ENCODE data around the gene SMC5.
A peak's percentile ranks its signal among the peaks of the same experiment; 100 is the strongest.

SMC5 gene

DNA sequence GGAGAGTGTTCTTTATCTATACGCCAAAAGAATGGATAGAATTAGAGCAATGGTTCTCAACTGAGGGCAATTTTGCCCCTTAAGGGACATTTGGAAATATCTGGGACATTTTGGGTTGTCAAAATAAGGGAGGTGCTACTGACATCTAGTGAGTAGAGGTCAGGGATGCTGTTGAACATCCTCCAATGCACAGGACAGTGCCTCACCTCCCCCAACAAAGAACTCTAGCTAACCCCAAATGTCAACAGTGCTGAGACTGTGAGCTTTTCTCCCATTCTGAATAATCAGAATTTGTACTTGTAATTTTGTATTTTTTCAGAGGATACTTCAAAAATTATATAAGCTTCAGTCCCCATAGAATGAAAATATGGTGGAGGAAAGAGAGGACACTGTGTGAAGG, 8.6 kb upstream of the SMC5 start:
- Histone ChIP-seq H4K20me1 (no peaks in the 10 kb centered on the region), H3K9me3 (replicated peaks in 1 of 11) (peaks cover 0 to 5% (median 0%) of the 10 kb centered on the region in 11 experiments; a peak in 1 of 22 replicates), H3K4me3 (no peak overlapping the region), H3K4me2 (no peak overlapping the region), H3K36me3 (no peaks in the 10 kb centered on the region), H3K9ac (no peak overlapping the region), H3K27ac (no peak overlapping the region), H3K4me1 (peaks cover 0 to under 1% (median 0%) of the 10 kb centered on the region in 10 experiments; a peak in 1 of 20 replicates), H3K27me3 (no peaks in the 10 kb centered on the region)
- TF ChIP-seq Cebpa-rat (IDR thresholded peaks at IDR 0.05): no peak

DNA sequence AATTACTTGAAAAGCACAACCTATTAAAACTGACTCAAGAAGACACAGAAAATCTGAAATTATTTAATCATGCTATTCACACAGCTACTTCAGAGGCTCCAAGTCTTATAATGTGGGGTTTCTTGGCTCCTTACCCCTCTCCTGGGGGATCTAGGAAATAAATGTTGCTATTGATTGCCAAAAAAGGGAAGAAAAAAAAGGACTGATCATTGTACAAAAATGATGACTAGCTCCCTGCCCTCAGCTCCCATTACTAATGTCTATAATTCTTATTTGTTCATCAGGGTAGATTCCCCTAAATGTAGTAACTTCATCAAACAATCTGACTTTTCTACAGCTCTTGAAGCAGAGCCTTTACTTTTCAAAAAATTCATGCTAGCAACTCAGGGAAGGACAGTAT, 3.3 kb upstream of the SMC5 start:
- H3K27ac ChIP-seq: no peak overlapping the region
- no peak overlapping the region; a peak in 1 of 22 replicates for H3K4me2 ChIP-seq
- peaks cover 0 to 16% (median 11%) of the 10 kb centered on the region in 11 experiments; a peak in 16 of 22 replicates for H4K20me1 ChIP-seq
- H3K9me3 ChIP-seq (replicated peaks in 1 of 11): no peaks in the 10 kb centered on the region; a peak in 3 of 22 replicates
- H3K36me3 ChIP-seq: peaks cover 0 to 8% (median 5%) of the 10 kb centered on the region in 11 experiments; a peak in 8 of 22 replicates
- H3K4me3 ChIP-seq: no peak overlapping the region
- H3K9ac ChIP-seq: no peak overlapping the region
- no peaks in the 10 kb centered on the region for H3K27me3 ChIP-seq
- H3K4me1 ChIP-seq: peaks cover 20 to 33% (median 23%) of the 10 kb centered on the region in 10 experiments
- no peak for TF ChIP-seq Cebpa-rat (IDR thresholded peaks at IDR 0.05)

DNA sequence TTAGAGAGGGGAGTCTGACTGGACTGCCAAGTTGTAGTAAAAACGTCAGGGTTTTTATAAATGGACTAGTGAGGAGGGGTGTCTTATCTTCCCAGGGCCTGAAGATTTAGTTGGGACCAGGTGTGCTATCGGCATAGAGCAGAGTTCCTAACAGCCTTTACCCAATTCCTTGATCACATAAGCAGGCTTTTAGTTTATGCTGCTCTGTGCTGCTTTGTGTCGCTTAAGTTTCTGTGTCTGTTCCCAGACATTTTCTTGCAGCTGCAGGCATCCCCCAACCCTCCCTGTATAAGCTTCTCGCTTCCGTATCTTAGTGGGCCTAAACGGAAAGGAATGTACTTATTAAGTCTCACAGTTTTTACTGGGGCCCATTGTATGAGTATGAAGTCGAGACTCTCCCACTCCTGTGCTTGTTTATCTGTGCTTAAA, 2.6 kb upstream of the SMC5 start:
- TF ChIP-seq Cebpa-rat (IDR thresholded peaks at IDR 0.05): no peak

DNA sequence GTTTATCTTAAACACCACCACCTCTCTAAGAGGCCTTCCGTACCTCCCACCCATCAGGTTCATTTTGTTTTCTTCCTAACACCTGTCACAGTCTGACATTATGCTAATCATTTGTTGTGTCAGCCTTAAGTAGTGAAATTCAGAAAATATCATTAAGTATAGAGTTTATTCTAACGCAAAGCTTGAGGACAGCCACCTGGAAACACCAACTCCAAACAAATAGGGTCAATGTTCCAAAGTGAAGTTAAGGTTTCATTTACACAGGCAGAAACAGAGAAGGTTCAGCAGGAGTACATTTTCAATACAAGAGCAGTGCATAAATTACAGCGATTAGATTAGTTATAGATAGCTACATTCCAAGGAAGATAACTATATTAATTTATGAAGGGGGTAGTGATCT, 1.3 kb upstream of the SMC5 start:
- no peaks in the 10 kb centered on the region for H3K27me3 ChIP-seq
- H3K36me3 ChIP-seq: peaks cover 18 to 28% (median 25%) of the 10 kb centered on the region in 11 experiments; a peak in 21 of 22 replicates
- H3K27ac ChIP-seq: peak overlapping the region in 2 of 11 experiments; percentile 94; a peak in 2 of 22 replicates
- H4K20me1 ChIP-seq: peaks cover 14 to 36% (median 31%) of the 10 kb centered on the region in 11 experiments; a peak in 20 of 22 replicates
- H3K4me2 ChIP-seq: peak overlapping the region; percentile 91 to 99 (median 97)
- no peak for TF ChIP-seq Cebpa-rat (IDR thresholded peaks at IDR 0.05)
- H3K4me1 ChIP-seq: peaks cover 37 to 53% (median 43%) of the 10 kb centered on the region in 10 experiments
- no peaks in the 10 kb centered on the region; a peak in 3 of 22 replicates for H3K9me3 ChIP-seq (replicated peaks in 1 of 11)
- H3K4me3 ChIP-seq: peak overlapping the region in 4 of 10 experiments; percentile 80 to 97 (median 88); a peak in 6 of 20 replicates
- H3K9ac ChIP-seq: peak overlapping the region in 8 of 11 experiments; percentile 91 to 97 (median 94); a peak in 12 of 22 replicates

More for the DNA sequence above, 2.6 kb upstream of the SMC5 start:
- peaks cover 27 to 40% (median 30%) of the 10 kb centered on the region in 10 experiments for H3K4me1 ChIP-seq
- no peak overlapping the region for H3K4me3 ChIP-seq
- H3K4me2 ChIP-seq: no peak overlapping the region
- H3K9ac ChIP-seq: no peak overlapping the region
- H3K36me3 ChIP-seq: peaks cover 4 to 14% (median 11%) of the 10 kb centered on the region in 11 experiments; a peak in 21 of 22 replicates
- no peaks in the 10 kb centered on the region for H3K27me3 ChIP-seq
- H4K20me1 ChIP-seq: peaks cover under 1 to 22% (median 17%) of the 10 kb centered on the region in 11 experiments; a peak in 19 of 22 replicates
- H3K9me3 ChIP-seq (replicated peaks in 1 of 11): no peaks in the 10 kb centered on the region; a peak in 3 of 22 replicates
- H3K27ac ChIP-seq: no peak overlapping the region

GRCh38 chr9:70257991-70258691, 637 bp upstream of the SMC5 start:
- Histone ChIP-seq H3K9ac (peak overlapping the region; percentile 88 to 97 (median 93)), H3K36me3 (peaks cover 24 to 34% (median 31%) of the 10 kb centered on the region in 11 experiments), H4K20me1 (peaks cover 21 to 42% (median 37%) of the 10 kb centered on the region in 11 experiments; a peak in 20 of 22 replicates), H3K4me3 (peak overlapping the region; percentile 80 to 97 (median 90)), H3K9me3 (replicated peaks in 1 of 11) (no peaks in the 10 kb centered on the region; a peak in 3 of 22 replicates), H3K27ac (peak overlapping the region; percentile 86 to 95 (median 92)), H3K4me2 (peak overlapping the region; percentile 91 to 99 (median 97)), H3K27me3 (no peaks in the 10 kb centered on the region), H3K4me1 (peaks cover 43 to 60% (median 49%) of the 10 kb centered on the region in 10 experiments)
- no peak for TF ChIP-seq Cebpa-rat (IDR thresholded peaks at IDR 0.05)

DNA sequence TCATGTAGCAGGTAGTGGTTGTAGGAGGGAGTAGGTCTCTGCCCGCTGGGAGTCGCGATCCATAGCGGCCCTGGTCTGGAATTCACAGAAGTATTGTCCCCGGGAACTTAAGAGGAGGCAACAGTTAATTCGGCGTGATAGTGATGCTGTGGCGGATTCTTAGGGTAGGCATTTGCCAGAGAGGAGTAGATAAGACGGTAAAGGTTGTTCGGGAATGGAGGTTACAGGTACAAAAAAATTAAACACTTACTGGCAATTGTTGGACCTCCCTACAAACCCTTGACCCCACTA, 679 bp downstream of the SMC5 start:
- peak overlapping the region; percentile 86 to 95 (median 92) for H3K27ac ChIP-seq

DNA sequence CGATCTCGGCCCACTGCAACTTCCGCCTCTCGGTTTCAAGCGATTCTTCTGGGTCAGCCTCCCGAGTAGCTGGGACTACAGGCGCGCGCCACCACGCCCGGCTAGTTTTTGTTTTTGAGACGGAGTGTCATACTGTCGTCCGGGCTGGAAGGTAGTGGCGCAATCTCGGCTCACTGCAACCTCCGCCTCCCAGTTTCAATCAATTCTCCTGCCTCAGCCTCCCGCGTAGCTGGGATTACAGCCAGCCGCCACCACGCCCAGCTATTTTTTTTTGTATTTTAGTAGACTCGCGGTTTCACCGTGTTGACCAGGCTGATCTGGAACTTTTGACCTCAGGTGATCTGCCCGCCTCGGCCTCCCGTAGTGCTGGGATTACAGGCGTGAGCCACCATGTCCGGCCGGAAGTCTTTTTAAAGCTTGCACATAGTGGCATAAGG, 1.2 kb downstream of the SMC5 start:
- peak overlapping the region in 9 of 11 experiments; percentile 86 to 95 (median 92); a peak in 16 of 22 replicates for H3K27ac ChIP-seq
- H3K4me3 ChIP-seq: peak overlapping the region; percentile 80 to 97 (median 90)
- TF ChIP-seq Cebpa-rat (IDR thresholded peaks at IDR 0.05): no peak
- peaks cover 32 to 60% (median 45%) of the 10 kb centered on the region in 11 experiments; a peak in 20 of 22 replicates for H4K20me1 ChIP-seq
- H3K36me3 ChIP-seq: peaks cover 40 to 53% (median 47%) of the 10 kb centered on the region in 11 experiments
- no peaks in the 10 kb centered on the region; a peak in 3 of 22 replicates for H3K9me3 ChIP-seq (replicated peaks in 1 of 11)
- H3K4me2 ChIP-seq: peak overlapping the region; percentile 86 to 99 (median 93)
- peaks cover 43 to 60% (median 49%) of the 10 kb centered on the region in 10 experiments for H3K4me1 ChIP-seq
- peak overlapping the region; percentile 88 to 97 (median 93); a peak in 21 of 22 replicates for H3K9ac ChIP-seq
- H3K27me3 ChIP-seq: no peaks in the 10 kb centered on the region

More for the DNA sequence above, 679 bp downstream of the SMC5 start:
- peak overlapping the region; percentile 86 to 99 (median 93) for H3K4me2 ChIP-seq
- no peak for TF ChIP-seq Cebpa-rat (IDR thresholded peaks at IDR 0.05)
- peaks cover 35 to 47% (median 41%) of the 10 kb centered on the region in 11 experiments for H3K36me3 ChIP-seq
- peaks cover 32 to 55% (median 45%) of the 10 kb centered on the region in 11 experiments; a peak in 20 of 22 replicates for H4K20me1 ChIP-seq
- H3K4me1 ChIP-seq: peaks cover 43 to 60% (median 49%) of the 10 kb centered on the region in 10 experiments
- peak overlapping the region; percentile 80 to 97 (median 90) for H3K4me3 ChIP-seq
- H3K9ac ChIP-seq: peak overlapping the region; percentile 88 to 97 (median 93)
- no peaks in the 10 kb centered on the region for H3K27me3 ChIP-seq
- no peaks in the 10 kb centered on the region; a peak in 3 of 22 replicates for H3K9me3 ChIP-seq (replicated peaks in 1 of 11)

DNA sequence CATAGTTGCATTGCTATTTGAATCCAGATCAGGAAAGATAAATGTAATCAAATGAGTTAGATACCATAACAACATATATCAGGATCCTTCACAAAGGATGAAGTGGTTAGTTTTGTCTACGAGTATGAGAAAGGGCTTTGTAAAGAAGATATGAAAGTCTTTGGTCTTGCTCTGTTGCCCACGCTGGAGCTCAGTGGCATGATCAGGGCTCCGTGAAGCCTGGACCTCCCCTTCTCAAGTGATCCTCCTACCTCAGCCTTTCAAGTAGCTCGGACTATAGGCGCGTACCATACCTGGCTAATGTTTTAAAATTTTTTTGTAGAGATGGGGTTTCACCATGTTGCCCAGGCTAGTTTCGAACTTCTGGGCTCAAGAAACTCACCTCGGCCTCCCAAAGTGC, 1.8 kb downstream of the SMC5 start:
- H3K27me3 ChIP-seq: no peaks in the 10 kb centered on the region
- H3K4me2 ChIP-seq: peak overlapping the region; percentile 86 to 99 (median 93)
- H3K9ac ChIP-seq: peak overlapping the region in 5 of 11 experiments; percentile 92 to 95 (median 94); a peak in 3 of 22 replicates
- no peak overlapping the region for H3K27ac ChIP-seq
- peak overlapping the region in 9 of 10 experiments; percentile 80 to 97 (median 89); a peak in 15 of 20 replicates for H3K4me3 ChIP-seq
- no peaks in the 10 kb centered on the region; a peak in 3 of 22 replicates for H3K9me3 ChIP-seq (replicated peaks in 1 of 11)
- peaks cover 46 to 58% (median 53%) of the 10 kb centered on the region in 11 experiments for H3K36me3 ChIP-seq
- no peak for TF ChIP-seq Cebpa-rat (IDR thresholded peaks at IDR 0.05)
- H4K20me1 ChIP-seq: peaks cover 32 to 66% (median 48%) of the 10 kb centered on the region in 11 experiments; a peak in 20 of 22 replicates
- H3K4me1 ChIP-seq: peaks cover 43 to 57% (median 49%) of the 10 kb centered on the region in 10 experiments

Data from BLaER1 treated with 17β-estradiol and CSF1 and Interleukin-3, amounts not matched to agents 10 nM and 100 nM (cell line).